Fibroblast of skin of right biceps (primary cell): ENCODE data around the gene KCNIP4.
A peak's percentile ranks its signal among the peaks of the same experiment; 100 is the strongest.

Source experiments
- DNase-seq: peaks from one replicate; pipeline ENCODE4 v3.0.0-alpha.2; 2013

Gene KCNIP4

GRCh38 chr4:21552455-21552854 is 396.1 kb downstream of the KCNIP4 start:
- DNase-seq, result no peak

GRCh38 chr4:21544955-21545354 is 403.6 kb downstream of the KCNIP4 start:
- no peak for DNase-seq

- DNase-seq, result no peak
Observed at GRCh38 chr4:21544415-21544814, 404.2 kb downstream of the KCNIP4 start.

DNA sequence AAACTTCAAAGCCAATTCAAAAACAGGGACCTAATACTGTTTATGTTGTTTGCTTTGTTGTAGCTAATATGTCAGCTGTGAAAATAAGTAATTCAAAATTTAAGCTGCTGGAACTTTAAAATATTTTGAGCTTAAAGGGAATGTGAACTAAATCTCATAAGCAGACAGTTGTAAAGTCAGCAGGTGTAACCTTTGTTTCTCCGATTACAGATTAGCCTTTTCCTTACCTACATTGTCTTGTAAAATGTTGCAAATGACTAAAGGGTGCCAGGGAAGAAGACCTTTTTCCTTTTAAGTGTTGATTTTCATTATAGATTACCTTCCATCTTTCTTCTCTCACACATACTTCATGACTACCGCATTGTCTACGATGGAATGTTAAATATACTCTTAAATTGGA is 405.1 kb downstream of the KCNIP4 start:
- DNase-seq, result no peak

- DNase-seq, result no peak
Observed at GRCh38 chr4:21535898-21536297, 412.7 kb downstream of the KCNIP4 start.

- no peak for DNase-seq
Observed at GRCh38 chr4:21531048-21531447, 417.5 kb downstream of the KCNIP4 start.

GRCh38 chr4:21529214-21529613 is 419.4 kb downstream of the KCNIP4 start:
- DNase-seq, result no peak

DNA sequence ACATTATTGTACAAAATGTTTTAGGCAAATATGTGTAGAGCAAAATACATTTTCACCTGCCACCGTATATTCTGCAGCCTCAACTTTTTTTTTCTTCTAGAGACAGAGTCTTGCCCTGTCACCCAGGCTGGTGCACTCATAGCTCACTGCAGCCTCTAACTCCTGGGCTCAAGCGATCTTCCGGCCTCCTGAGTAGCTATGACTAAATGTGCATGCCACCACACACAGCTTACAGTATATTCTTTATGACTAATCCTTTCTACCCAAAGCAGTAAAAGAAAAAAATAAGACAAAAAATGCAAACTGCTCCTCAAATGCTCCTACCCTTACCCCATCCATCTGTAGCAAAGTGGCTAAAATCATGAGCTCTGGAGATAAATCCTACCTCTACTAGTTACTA is 426.3 kb downstream of the KCNIP4 start:
- DNase-seq, result no peak

- no peak for DNase-seq
Observed at GRCh38 chr4:21517126-21517859, 431.3 kb downstream of the KCNIP4 start.

GRCh38 chr4:21514022-21514694 is 434.4 kb downstream of the KCNIP4 start:
- no peak for DNase-seq

DNA sequence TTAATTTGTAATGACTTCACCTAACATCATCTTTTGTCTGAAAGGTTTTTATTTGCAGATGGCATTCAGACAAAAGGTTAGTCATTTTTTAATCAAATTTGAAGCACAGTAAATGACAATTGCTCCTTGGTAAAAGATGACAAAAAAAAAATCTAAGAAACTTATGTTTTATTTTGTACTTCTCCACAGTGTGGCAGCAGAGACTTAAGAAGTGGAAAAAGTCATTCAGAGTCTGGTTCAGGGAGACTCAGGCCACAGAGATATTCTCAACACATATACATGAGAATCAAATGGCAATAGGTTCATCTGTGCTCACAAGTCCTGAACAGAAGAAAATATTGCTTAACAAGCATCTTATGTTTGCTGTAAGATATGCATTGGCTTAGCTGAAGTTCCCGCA is 436.2 kb downstream of the KCNIP4 start:
- peak; percentile 1 for DNase-seq

DNA sequence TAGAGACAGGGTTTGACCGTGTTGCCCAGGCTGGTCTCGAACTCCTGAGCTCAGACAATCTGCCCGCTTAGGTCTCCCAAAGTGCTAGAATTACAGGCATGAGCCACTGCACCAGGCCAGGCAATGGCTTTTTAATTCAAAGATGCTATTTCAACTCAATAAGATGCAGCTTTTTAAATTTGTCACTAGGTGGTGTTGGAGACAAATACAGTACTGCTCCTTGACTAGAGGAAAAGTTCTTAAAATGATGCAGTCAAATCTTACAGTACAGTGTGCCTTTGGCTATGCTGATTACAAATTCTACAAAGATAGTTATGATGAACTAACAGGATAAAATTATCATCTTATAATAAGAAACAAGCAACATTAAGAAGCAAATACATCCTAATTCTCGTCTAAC is 441.1 kb downstream of the KCNIP4 start:
- no peak for DNase-seq

- no peak for DNase-seq
Observed at GRCh38 chr4:21490682-21491081, 457.9 kb downstream of the KCNIP4 start.

DNA sequence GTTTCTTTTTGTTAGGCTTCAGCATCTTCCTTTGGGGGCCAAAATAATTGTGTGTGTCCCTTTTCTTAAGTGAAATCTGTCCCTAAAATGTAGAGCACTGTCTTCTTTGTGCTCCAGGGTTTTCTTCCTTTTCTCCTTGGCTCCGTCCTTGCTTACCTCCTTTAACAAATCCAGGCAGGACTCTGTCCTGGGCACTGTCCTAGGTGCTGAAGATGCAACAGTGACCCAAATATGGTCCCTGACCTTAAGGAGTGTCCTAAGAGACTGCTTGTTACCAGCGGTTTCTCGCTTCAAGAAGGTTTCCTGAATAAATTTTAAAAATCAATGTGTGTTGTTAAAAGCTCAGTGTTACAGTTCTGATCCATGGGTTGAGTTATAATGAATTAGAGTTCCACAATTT is 471.8 kb downstream of the KCNIP4 start:
- DNase-seq, result peak; percentile 1

GRCh38 chr4:21474195-21474594 is 474.4 kb downstream of the KCNIP4 start:
- no peak for DNase-seq

GRCh38 chr4:21470535-21470934 is 478.0 kb downstream of the KCNIP4 start:
- DNase-seq, result peak; percentile 50

GRCh38 chr4:21469438-21470300 is 478.9 kb downstream of the KCNIP4 start:
- DNase-seq, result peak; percentile 0

DNA sequence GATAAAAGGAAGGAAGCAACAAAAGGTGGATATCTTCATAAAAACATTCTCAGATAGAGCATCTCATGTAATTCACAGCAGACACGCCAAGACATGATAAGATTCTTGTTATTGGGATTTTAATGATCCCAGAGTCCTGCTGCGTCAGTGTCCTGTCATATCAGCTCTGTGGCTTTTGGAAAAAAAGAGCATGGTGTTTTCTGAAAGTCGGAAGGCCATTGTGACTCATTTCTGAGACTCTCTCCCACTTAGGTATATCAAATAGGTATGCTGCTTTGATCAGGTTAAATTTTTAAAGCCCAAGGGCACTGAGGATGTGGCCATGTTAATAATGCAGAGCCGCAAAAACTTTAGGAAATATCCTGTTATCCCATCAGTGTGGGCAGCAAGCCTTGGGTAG is 481.0 kb downstream of the KCNIP4 start:
- DNase-seq, result no peak

DNA sequence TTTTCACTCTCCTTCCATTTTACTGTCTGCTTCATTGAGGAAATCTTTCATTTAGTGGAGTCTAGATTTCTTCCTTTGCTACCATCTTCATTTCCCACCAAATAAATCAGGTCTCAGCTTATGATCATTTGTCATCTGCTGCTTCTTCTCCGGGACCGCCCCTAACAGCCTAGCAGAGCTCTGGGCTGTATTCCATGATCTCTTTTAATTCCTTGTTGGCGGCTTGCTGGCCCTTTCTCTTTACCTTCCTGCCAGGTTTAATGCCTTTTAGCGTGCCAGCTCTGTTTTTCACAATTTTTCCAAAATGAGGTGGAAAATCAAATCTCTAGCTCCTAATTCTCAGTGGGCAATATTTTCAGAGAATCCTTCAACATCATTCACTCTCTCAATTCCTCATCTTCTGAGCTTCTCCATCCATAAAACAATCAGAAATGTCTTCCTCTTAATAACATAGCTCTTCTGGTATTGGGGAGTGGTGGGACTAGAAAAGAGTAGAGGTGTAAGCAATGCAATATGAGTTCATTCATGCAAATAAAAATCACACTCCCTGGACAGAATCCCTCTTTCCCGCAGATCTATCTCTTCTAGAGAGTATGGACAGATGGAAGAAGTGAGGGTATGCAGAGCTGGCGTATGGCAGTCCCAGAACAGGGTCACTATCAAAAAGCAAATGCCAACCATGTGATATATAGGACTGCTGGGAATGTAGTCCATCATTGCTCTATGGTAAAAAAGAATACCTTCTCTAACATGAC is 491.3 kb downstream of the KCNIP4 start:
- no peak for DNase-seq

DNA sequence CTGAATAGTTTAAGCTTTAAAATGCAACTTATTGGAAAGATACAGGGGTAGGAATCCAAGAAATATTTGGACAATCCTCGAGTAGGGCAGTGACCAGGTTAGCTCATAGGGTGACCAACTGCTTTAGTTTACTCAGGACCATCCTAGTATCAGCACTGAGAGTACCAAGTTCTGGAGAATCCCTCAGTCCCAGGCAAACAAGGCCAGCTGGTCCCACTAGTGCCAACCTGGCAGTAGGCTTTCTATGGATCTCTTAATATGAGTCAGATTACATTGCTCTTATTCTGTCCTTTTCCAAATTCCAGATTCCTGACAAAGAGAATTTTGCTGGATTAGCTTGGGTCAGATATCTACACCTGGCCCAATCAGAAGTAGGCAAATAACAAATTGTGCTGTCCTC is 493.7 kb downstream of the KCNIP4 start:
- no peak for DNase-seq

DNA sequence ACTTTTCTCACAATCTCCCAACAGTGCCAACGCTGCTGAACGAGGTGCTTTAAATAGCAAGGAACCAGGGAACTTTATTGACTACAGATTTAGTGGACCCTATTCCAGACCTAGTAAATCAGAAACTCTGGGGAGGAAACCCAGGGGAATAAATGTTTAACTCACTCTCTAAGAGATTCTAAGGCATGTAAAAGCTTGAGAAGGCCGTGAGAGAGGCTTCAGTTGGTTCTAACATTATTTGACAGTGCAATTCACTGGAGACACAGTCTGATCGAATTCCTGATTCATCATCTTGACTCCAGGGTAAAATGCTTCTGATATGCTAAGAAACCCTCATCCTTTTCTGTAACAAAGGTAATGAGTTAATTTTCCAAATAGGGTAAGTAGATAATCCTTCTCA is 494.4 kb downstream of the KCNIP4 start:
- no peak for DNase-seq

DNA sequence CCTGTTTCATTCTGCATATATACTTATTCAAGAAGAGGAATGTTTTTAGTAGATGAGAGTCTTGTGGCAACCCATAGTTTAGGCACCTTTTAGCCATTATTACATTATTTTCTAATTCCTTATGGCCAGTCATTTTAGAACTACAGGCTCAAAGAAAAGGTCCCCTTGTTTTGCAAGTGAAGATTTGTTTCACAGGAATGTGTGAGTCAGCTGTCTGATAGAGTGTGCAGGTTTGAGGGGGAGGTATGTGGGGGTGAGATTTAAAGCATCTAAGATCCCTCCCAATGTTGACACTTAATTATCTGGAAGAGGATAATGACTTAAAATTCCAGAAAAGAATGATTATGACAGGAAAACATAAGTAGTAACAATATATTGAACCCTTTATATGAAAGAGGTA is 495.6 kb downstream of the KCNIP4 start:
- no peak for DNase-seq

- peak; percentile 36 for DNase-seq
Observed at GRCh38 chr4:21451032-21451431, 497.5 kb downstream of the KCNIP4 start.
